ENCODE measurements around the gene SYT2.
"Not testable (repeated sequence)": the region's sequence is repeated elsewhere in the genome, so short reads cannot be mapped to it uniquely, and the experiment has no call there.

The SYT2 gene

GRCh38 chr1:202710070-202711045 is at the start of gene SYT2:
Gene SYT2 (minus strand): TSS chr1:202710454. CDS start chr1:202605772, 104,682 bp downstream.
- peak in 1 of 2 experiments; percentile 15 for DNase-seq

GRCh38 chr1:202756391-202756790 is 46.1 kb upstream of the SYT2 start:
- no peak for DNase-seq

GRCh38 chr1:202754293-202754692 is 44.0 kb upstream of the SYT2 start:
- no peak for DNase-seq

GRCh38 chr1:202752774-202753173 is 42.5 kb upstream of the SYT2 start:
- no peak for DNase-seq

DNA sequence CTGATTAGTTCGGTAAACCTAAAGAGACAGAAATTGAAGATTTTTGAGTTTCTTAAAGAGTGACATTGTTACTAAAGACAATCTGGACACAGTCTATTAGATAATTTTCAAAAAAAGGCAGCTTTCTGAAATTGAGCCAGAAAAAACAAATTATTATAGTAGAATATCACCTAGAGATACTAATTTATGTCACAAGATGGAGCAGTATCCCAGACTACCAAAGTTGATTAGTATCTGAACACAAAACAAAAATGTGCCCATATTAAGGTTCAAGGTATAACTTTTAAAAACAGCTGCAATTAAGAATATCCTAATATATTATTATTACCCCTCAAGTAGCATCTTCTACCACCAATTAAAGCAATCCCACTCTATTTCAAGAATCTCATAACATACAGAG is 40.5 kb upstream of the SYT2 start:
- no peak for DNase-seq

- DNase-seq: no peak
Observed at GRCh38 chr1:202750024-202750423, 39.8 kb upstream of the SYT2 start.

DNA sequence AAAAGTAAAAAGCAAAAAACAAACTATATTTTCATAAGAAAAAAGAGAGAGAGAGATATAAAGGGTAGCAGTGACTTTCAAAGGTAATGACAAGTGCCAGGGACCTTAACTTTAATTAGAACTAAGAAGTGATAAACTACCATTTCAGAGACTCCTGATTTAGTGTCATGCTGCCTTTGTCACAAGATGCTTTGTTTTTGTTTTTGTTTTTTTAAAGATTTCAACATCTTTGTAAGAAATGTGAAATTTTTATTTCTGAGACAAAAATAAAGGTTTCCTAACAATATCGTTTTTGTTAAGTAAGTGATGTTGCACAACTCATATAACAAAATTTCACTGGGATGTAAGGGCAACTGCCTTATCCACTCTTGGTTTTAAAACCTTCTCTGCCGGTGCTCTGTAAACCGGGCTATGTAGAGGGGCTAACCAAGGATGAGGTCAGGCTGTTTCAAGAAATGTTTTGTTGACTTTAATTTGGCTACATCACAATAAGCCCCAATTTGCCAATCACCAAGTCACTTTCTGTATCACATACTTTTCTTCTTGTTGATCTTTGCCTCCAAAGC is 35.2 kb upstream of the SYT2 start:
- DNase-seq: no peak

GRCh38 chr1:202744770-202745169 is 34.5 kb upstream of the SYT2 start:
- DNase-seq: not testable (repeated sequence)

- no peak for DNase-seq
Observed at GRCh38 chr1:202742496-202742895, 32.2 kb upstream of the SYT2 start.

DNA sequence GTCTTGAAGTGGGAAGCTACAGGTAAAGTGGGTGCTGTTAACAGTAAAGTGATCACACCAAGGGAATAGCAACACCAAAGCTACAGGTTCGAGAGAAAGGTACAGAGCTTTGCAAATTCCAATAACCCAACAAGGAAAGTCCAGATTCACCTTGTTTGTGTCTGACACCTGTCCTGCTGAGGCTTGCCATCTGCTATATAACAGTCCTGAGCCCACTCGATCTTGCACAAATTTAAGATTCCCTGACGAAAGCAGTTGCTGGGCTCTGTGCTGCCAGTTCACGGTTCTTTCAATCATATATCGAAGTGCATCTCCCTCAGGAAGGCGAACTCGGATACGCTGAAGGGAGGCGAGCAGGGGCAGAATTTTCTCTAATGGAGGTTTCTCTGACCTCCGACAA is 23.0 kb upstream of the SYT2 start:
- no peak for DNase-seq

DNA sequence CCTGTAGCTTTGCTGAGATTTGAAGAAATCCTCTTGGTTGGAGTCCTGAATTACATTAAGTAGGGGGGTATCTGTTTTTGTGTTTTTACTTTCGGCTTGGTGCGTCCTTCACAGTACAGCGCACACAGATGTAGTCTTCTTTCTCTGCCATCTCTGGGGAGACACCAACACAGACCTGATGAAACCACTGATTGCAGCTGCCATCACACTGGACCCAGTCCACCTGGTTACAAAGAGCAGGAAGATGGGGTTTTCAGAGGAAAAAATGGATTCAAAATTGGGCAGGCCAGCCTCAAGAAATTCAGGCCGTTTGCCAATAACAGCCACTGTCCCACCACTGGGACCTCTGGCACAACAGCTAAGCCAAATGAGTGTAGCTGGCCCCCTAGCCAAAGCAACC is 18.7 kb upstream of the SYT2 start:
- DNase-seq: no peak

DNA sequence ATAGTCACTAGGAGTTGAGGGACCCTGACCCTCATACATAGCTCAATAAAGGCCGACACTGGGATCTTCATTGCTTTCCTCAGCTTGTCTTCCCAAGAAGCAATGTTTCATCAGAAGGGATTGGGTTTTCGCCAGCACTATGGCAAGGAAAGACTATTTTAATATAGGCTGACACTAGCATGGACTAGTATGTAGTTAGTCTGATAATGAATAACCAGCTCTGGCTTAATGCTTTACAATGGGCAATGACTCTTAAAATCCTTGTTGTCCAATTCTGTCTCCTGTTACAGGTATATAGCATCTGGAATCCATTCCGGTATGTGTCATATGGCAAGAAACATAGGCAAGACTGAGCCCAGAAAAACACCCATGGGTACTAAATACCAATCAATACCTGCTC is 15.3 kb upstream of the SYT2 start:
- DNase-seq: no peak

GRCh38 chr1:202723708-202724107 is 13.5 kb upstream of the SYT2 start:
- no peak for DNase-seq

DNA sequence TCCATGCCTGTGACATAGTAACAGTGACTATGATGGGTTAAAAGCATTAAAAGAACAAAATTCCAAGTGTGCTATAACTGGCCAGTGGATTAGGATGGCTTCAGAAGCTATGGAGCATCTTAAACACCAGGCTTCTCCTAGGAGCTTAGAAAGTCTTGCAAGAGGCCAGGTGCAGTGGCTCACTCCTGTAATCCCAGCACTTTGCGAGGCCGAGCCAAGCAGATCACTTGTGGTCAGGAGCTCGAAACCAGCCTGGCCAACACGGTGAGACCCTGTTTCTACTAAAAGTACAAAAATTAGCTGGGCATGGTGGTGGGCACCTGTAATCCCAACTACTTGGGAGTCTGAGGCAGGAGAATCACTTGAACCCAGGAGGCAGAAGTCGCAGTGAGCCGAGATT is 12.8 kb upstream of the SYT2 start:
- not testable (repeated sequence) for DNase-seq

GRCh38 chr1:202716654-202717053 is 6.4 kb upstream of the SYT2 start:
- DNase-seq: no peak

GRCh38 chr1:202714202-202714601 is 3.9 kb upstream of the SYT2 start:
- DNase-seq: not testable (repeated sequence)

GRCh38 chr1:202713110-202713509 is 2.9 kb upstream of the SYT2 start:
- no peak for DNase-seq

DNA sequence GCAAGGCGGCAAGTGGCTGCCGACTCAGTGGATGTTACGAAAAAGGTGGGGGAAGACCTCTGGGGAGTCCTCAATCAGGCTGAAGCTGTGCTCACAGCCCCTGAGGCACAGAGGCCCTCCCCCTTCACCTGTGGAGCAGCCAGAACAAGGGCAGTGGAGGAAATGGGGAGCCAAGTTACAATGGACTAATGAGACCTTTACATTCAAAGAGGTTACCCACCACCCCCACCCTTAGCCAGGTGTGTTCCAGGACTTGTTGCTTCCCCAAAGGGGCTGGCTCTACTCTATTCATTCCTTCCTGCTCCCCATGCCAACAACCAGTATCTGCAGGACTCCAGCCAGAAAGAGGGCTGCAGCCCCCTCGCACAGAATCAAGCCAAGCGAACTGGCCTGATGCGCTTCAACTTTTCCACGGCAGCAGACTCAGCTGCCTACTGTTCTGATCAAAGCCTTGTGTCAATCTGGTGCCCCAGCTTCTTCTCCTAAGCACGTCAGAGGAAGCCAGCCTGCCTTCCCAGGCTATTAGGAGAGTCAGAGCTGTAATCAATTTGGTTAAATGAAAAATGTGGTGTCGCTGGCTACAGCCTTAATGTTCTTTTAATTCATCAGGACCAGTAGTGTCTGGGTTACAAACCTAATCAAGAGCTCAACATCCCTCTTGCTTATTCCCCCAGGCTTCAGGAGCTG is 1.8 kb upstream of the SYT2 start:
- DNase-seq: no peak

DNA sequence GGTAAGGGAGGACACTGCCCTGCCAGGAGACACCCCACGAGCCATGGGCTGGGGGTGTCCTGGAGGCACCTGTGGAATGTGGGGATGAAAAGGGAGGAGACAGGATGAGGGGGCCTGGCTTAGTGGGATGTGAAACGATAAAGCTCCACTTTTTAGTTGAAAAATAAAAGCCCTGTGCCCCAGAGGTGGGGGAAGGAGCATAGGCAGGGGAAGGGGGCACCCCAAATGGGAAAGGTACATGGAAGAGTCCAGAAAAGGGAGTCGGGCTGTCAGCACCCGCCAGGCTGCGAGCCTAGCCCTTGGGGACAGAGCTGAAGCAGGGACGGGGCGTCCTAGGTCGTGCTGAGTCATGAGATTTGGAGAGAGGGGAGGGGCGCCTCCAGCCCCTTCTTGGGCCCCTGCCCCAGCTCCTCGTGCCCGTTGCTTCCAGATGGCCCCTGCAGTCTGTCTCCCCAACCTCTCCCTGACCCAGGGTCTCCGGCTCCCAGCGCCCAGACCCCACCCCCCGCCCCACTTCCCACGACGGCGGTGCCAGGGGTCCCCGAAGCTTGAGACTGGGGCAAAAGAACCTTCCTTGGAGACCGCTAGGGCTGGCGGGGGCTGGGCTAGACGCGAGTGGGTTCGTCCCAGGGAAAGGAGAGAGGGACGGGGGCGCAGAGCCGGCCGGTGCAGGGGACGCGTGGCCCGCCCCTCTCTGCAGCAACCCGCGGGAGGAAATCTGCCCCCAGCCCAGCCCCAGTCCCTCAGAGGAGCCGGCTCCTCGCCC is 795 bp downstream of the SYT2 start:
- DNase-seq: no peak

GRCh38 chr1:202708456-202709275 is 1.6 kb downstream of the SYT2 start:
- DNase-seq: no peak

- no peak for DNase-seq
Observed at GRCh38 chr1:202706851-202707250, 3.4 kb downstream of the SYT2 start.

GRCh38 chr1:202704601-202705000 is 5.7 kb downstream of the SYT2 start:
- no peak for DNase-seq
